ENCODE results near the gene AAK1.

- TF ChIP-seq CTCF (IDR thresholded peaks at IDR 0.05) (no peak), POLR2A (IDR thresholded peaks at IDR 0.05) (no peak), POLR2AphosphoS5 (IDR thresholded peaks at IDR 0.05) (no peak), EP300 (IDR thresholded peaks at IDR 0.05) (no peak)
Observed at GRCh38 chr2:69466728-69467127, 176.8 kb downstream of the AAK1 start.

Measured in stomach (tissue), 4 donors.